IMR-90 (cell line): ENCODE data around the gene NELL1. TPM values are rescaled to one million over a fixed set of nuclear protein-coding genes. Genes with fewer than 3 reads are reported as not detected.

Source experiments
- ATAC-seq: fragments of 200-7000 bp; cut with Tn5 transposase; 2 replicates; pipeline ENCODE4 v1.9.1; 2020; ENCODE audit warnings: low read depth, mild to moderate bottlenecking, moderate library complexity
- BruUV-seq: library from RNA; stranded (reverse); fragments of 400-500 nt; replicated peaks from 2 replicates; lab custom pipeline; 2021; lab: Mats Ljungman, UMichigan
- CTCF ChIA-PET: fragments of 300-600 bp; formaldehyde crosslinking; extraction: SDS; loops from one replicate; lab custom pipeline; 2021; ENCODE audit warnings: antibody characterized with exemption; lab: Yijun Ruan, JAX
- POLR2A ChIA-PET: fragments of 300-600 bp; sonication (Branson Sonifier 250); formaldehyde crosslinking; loops from one replicate; lab custom pipeline; 2022; ENCODE audit warnings: antibody characterized with exemption; ENCODE audit not compliant: unreplicated experiment; lab: Charles Lee
- DNase-seq: peaks from one replicate; pipeline ENCODE4 v3.0.0; 2013
- H2AFZ ChIP-seq: replicated peaks from 2 replicates; pipeline ENCODE3; 2013; ENCODE audit warnings: low read length, mild to moderate bottlenecking; ENCODE audit not compliant: poor library complexity
- H2AK5ac ChIP-seq: 2 replicates; pipeline ENCODE4 v1.6.1; 2013; ENCODE audit warnings: low read depth, low read length, inconsistent platforms
- H2AK9ac ChIP-seq: replicated peaks from 2 replicates; pipeline ENCODE3; 2013; ENCODE audit warnings: mild to moderate bottlenecking, low read depth, low read length, moderate library complexity; ENCODE audit not compliant: poor library complexity
- H2BK120ac ChIP-seq: 2 replicates; pipeline ENCODE4 v1.6.1; 2013; ENCODE audit warnings: low read depth, low read length, inconsistent platforms
- H2BK15ac ChIP-seq: 3 replicates; pipeline ENCODE4 v1.6.1; 2013; ENCODE audit warnings: low read depth, low read length, inconsistent platforms
- H2BK20ac ChIP-seq: 2 replicates; pipeline ENCODE4 v1.6.1; 2013; ENCODE audit warnings: low read depth, mild to moderate bottlenecking, inconsistent platforms, low read length, moderate library complexity
- H2BK5ac ChIP-seq: 2 replicates; pipeline ENCODE4 v1.6.1; 2013; ENCODE audit warnings: mild to moderate bottlenecking, low read depth, low read length, inconsistent platforms; ENCODE audit not compliant: poor library complexity, severe bottlenecking
- H3K14ac ChIP-seq: replicated peaks from 2 replicates; pipeline ENCODE4 v1.6.1; 2013; ENCODE audit warnings: low read depth, low read length, inconsistent platforms
- H3K18ac ChIP-seq: 2 replicates; pipeline ENCODE4 v1.6.1; 2013; ENCODE audit warnings: low read depth, low read length, control low read depth
- H3K23ac ChIP-seq: 2 replicates; pipeline ENCODE4 v1.6.1; 2013; ENCODE audit warnings: low read depth, low read length, inconsistent platforms
- H3K27ac ChIP-seq: 2 replicates; pipeline ENCODE4 v1.5.1; 2013; ENCODE audit warnings: mild to moderate bottlenecking, control low read depth, low read length; ENCODE audit not compliant: insufficient read depth
- H3K27me3 ChIP-seq: 2 replicates; pipeline ENCODE4 v1.6.1; 2013; ENCODE audit warnings: low read length; ENCODE audit not compliant: control insufficient read depth, insufficient read depth
- H3K36me3 ChIP-seq: 2 replicates; pipeline ENCODE4 v1.6.1; 2013; ENCODE audit warnings: low read length, mixed read lengths; ENCODE audit not compliant: control insufficient read depth, insufficient read depth
- H3K4ac ChIP-seq: 2 replicates; pipeline ENCODE4 v1.6.1; 2013; ENCODE audit warnings: low read depth, low read length, inconsistent platforms
- H3K4me1 ChIP-seq: 2 replicates; pipeline ENCODE4 v1.6.1; 2013; ENCODE audit warnings: low read length, mixed read lengths; ENCODE audit not compliant: control insufficient read depth, insufficient read depth
- H3K4me2 ChIP-seq: 2 replicates; pipeline ENCODE4 v1.6.1; 2013; ENCODE audit warnings: low read depth, mild to moderate bottlenecking, control low read depth, low read length, moderate library complexity
- H3K4me3 ChIP-seq: 2 replicates; pipeline ENCODE4 v1.5.1; 2013; ENCODE audit warnings: low read depth, mild to moderate bottlenecking, control low read depth, low read length, moderate library complexity; ENCODE audit not compliant: insufficient read depth
- H3K56ac ChIP-seq: 2 replicates; pipeline ENCODE4 v1.6.1; 2013; ENCODE audit warnings: low read length, inconsistent platforms; ENCODE audit not compliant: insufficient read depth; ENCODE audit errors: extremely low read depth
- H3K79me1 ChIP-seq, 2 experiments: 2 replicates each; pipeline ENCODE4 v1.6.1; 2013; ENCODE audit warnings: low read length in 2 of 2, inconsistent platforms in 1 of 2, low read depth in 1 of 2
- H3K9ac ChIP-seq: 2 replicates; pipeline ENCODE4 v1.6.1; 2013; ENCODE audit warnings: low read depth, low read length, control low read depth
- H3K9me1 ChIP-seq: 2 replicates; pipeline ENCODE4 v1.6.1; 2013; ENCODE audit warnings: low read length, inconsistent platforms; ENCODE audit not compliant: insufficient read depth
- H3K9me3 ChIP-seq: 2 replicates; pipeline ENCODE4 v1.6.1; 2013; ENCODE audit warnings: low read length; ENCODE audit not compliant: control insufficient read depth, insufficient read depth
- H4K20me1 ChIP-seq: 2 replicates; pipeline ENCODE4 v1.6.1; 2013; ENCODE audit warnings: low read length, inconsistent platforms; ENCODE audit not compliant: insufficient read depth
- H4K5ac ChIP-seq: 2 replicates; pipeline ENCODE4 v1.6.1; 2013; ENCODE audit warnings: mild to moderate bottlenecking, low read depth, low read length, control low read depth
- H4K8ac ChIP-seq, 2 experiments: 2 replicates each; pipeline ENCODE4 v1.6.1; 2013; ENCODE audit warnings: low read depth in 2 of 2, low read length in 2 of 2, control low read depth in 1 of 2, inconsistent platforms in 1 of 2
- H4K91ac ChIP-seq: 2 replicates; pipeline ENCODE4 v1.6.1; 2013; ENCODE audit warnings: low read depth, low read length, inconsistent platforms; ENCODE audit not compliant: insufficient read depth
- BHLHE40 ChIP-seq: fragments of 150-350 bp; IDR thresholded peaks from 2 replicates; pipeline ENCODE4 v1.6.1; 2016; ENCODE audit warnings: mild to moderate bottlenecking, low read depth, low read length
- CEBPB ChIP-seq: IDR thresholded peaks from 2 replicates; pipeline ENCODE4 v1.6.1; 2012; ENCODE audit warnings: low read depth, low read length, improper control_type of control experiment
- CHD1 ChIP-seq: IDR thresholded peaks from 2 replicates; pipeline ENCODE4 v1.6.1; 2012; ENCODE audit warnings: low read depth, low read length, improper control_type of control experiment
- CTCF ChIP-seq: conservative IDR thresholded peaks from 2 replicates; pipeline ENCODE4 v1.5.1; 2012; ENCODE audit warnings: mild to moderate bottlenecking, low read depth, low read length, improper control_type of control experiment
- ELK1 ChIP-seq: fragments of 150-350 bp; IDR thresholded peaks from 2 replicates; pipeline ENCODE4 v1.6.1; 2016; ENCODE audit warnings: low read depth, mild to moderate bottlenecking, low read length, moderate library complexity, borderline replicate concordance
- FOS ChIP-seq: fragments of 150-350 bp; IDR thresholded peaks from 2 replicates; pipeline ENCODE4 v1.6.1; 2016; ENCODE audit warnings: low read depth, low read length
- MAFK ChIP-seq: IDR thresholded peaks from 2 replicates; pipeline ENCODE4 v1.6.1; 2012; ENCODE audit warnings: low read depth, low read length, improper control_type of control experiment
- MAZ ChIP-seq: IDR thresholded peaks from 2 replicates; pipeline ENCODE4 v1.6.1; 2012; ENCODE audit warnings: low read depth, mild to moderate bottlenecking, low read length, improper control_type of control experiment, moderate library complexity, borderline replicate concordance
- MXI1 ChIP-seq: IDR thresholded peaks from 2 replicates; pipeline ENCODE4 v1.6.1; 2012; ENCODE audit warnings: low read depth, mild to moderate bottlenecking, low read length, moderate library complexity, borderline replicate concordance
- NFE2L2 ChIP-seq: fragments of 150-350 bp; IDR thresholded peaks from 2 replicates; pipeline ENCODE4 v1.6.1; 2016; ENCODE audit warnings: low read depth, mild to moderate bottlenecking, low read length
- POLR2A ChIP-seq: IDR thresholded peaks from 2 replicates; pipeline ENCODE4 v1.6.1; 2012; ENCODE audit warnings: mild to moderate bottlenecking, low read depth, low read length
- RAD21 ChIP-seq: IDR thresholded peaks from 2 replicates; pipeline ENCODE4 v1.6.1; 2012; ENCODE audit warnings: low read length, improper control_type of control experiment
- RCOR1 ChIP-seq: IDR thresholded peaks from 2 replicates; pipeline ENCODE4 v1.6.1; 2012; ENCODE audit warnings: mild to moderate bottlenecking, low read length, improper control_type of control experiment; ENCODE audit not compliant: insufficient replicate concordance
- RFX5 ChIP-seq: IDR thresholded peaks from 2 replicates; pipeline ENCODE4 v1.8.0; 2012; ENCODE audit warnings: low read depth, mild to moderate bottlenecking, low read length, moderate library complexity
- SMC3 ChIP-seq: fragments of 150-350 bp; IDR thresholded peaks from 2 replicates; pipeline ENCODE4 v1.6.1; 2016; ENCODE audit warnings: low read depth, mild to moderate bottlenecking, antibody characterized with exemption, low read length, moderate library complexity
- WGBS, 2 experiments: methylation state at CpG; one replicate each; pipeline versions ENCODE4 v1.1.5 to v1.1.7; 2013; ENCODE audit warnings: missing lambda C conversion rate in 2 of 2; ENCODE audit not compliant: insufficient read length in 1 of 2; ENCODE audit errors: extremely low coverage in 2 of 2; 5-methylcytosine and 5-hydroxymethylcytosine counted together
- dilution Hi-C: fragments of 300-500 bp; cut with HindIII; formaldehyde crosslinking; loops from one replicate; pipeline ENCODE4 v1.14.3; 2018; ENCODE audit warnings: low sequenced_read_pairs; ENCODE audit not compliant: unreplicated experiment
- in situ Hi-C: fragments of 300-500 bp; cut with MboI; formaldehyde crosslinking; loops from 3 replicates; pipeline ENCODE4 v1.14.3; 2019; ENCODE audit warnings: low sequenced_read_pairs, inconsistent platforms, mixed read lengths
- intact Hi-C: fragments of 100-400 bp; cut with micrococcal nuclease; formaldehyde crosslinking; loops from 2 replicates; pipeline ENCODE4 v1.10.0; 2022
- polyA plus RNA-seq, 3 experiments: library from polyadenylated mRNA; depleted of rRNA; stranded (reverse); fragments of >200 nt; gene quantifications; 2 replicates each; pipeline ENCODE4 v1.2.3, GENCODE V29; 2012; ENCODE audit warnings: low replicate concordance in 1 of 3
- total RNA-seq: library from RNA; depleted of rRNA; stranded (reverse); fragments of >200 nt; gene quantifications from 2 replicates; pipeline ENCODE4 v1.2.3, GENCODE V29; 2012

NELL1 gene
- total and polyA plus RNA-seq, 2 of the 4 experiments (the other 2 are of a cell fraction) = not detected

DNA sequence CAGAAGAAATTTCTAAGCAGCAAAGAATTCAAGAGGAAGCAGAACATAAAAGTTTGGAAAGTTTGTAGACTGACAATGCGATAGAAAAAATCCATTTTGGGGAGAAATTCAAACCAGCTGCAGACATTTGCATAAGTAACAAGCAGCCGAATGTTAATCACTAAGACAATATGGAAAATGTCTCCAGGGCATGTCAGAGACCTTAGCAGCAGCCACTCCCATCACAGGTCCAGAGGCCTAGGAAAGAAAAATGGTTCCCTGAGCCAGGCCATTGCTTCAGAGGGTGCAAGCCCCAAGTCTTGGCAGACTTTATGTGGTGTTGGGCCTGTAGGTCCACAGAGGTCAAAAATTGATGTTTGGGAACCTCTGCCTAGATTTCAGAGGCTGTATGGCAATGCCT lies 155.4 kb downstream of the NELL1 start:
- no TSS peak for BruUV-seq
- no peak for ATAC-seq
- no peak overlapping the region for H4K91ac ChIP-seq
- TF ChIP-seq CHD1 (no peak), BHLHE40 (no peak), RFX5 (no peak), POLR2A (no peak), CEBPB (no peak), NFE2L2 (no peak), FOS (no peak), CTCF (no peak), MAZ (no peak), ELK1 (no peak), MAFK (no peak), RAD21 (no peak), RCOR1 (no peak), MXI1 (no peak), SMC3 (no peak)
- no peak overlapping the region for H3K4me2 ChIP-seq
- H3K9me3 ChIP-seq = peaks cover 7% of the 10 kb centered on the region
- H3K18ac ChIP-seq = no peak overlapping the region
- H4K5ac ChIP-seq = no peak overlapping the region
- intact Hi-C loops = no loop called here
- H2BK15ac ChIP-seq = no peak overlapping the region
- H3K27me3 ChIP-seq = no peaks in the 10 kb centered on the region
- dilution Hi-C loops = no loop called here
- H2BK120ac ChIP-seq = no peak overlapping the region
- no peak overlapping the region for H4K8ac ChIP-seq
- no peak overlapping the region for H3K14ac ChIP-seq
- H3K36me3 ChIP-seq = no peaks in the 10 kb centered on the region
- H3K56ac ChIP-seq = no peak overlapping the region
- H2AK5ac ChIP-seq = no peak overlapping the region
- no peak overlapping the region for H2BK5ac ChIP-seq
- no peaks in the 10 kb centered on the region for H3K79me1 ChIP-seq
- WGBS, 2 experiments = no CpG with 5 or more reads among the region's 2 CpGs
- no peaks in the 10 kb centered on the region for H3K4me1 ChIP-seq
- H2AK9ac ChIP-seq = no peak overlapping the region
- H3K27ac ChIP-seq = no peak overlapping the region
- no peak for DNase-seq
- no peak overlapping the region for H2AFZ ChIP-seq
- H3K9ac ChIP-seq = no peak overlapping the region
- POLR2A ChIA-PET = no interaction called here
- no peak overlapping the region for H3K4ac ChIP-seq
- CTCF ChIA-PET = no interaction called here
- no peak overlapping the region for H3K23ac ChIP-seq
- in situ Hi-C loops = no loop called here
- no peaks in the 10 kb centered on the region for H4K20me1 ChIP-seq
- H3K9me1 ChIP-seq = no peaks in the 10 kb centered on the region
- H3K4me3 ChIP-seq = no peak overlapping the region
- no peak overlapping the region for H2BK20ac ChIP-seq
